HG02885 (cell line): Measurements from ENCODE around the gene RARG.

Source experiments
- ATAC-seq: cut with Tn5 transposase; IDR thresholded peaks from one replicate; pipeline ENCODE4 v1.9.1; 2021; ENCODE audit warnings: mild to moderate bottlenecking; ENCODE audit not compliant: unreplicated experiment, poor library complexity

RARG gene

GRCh38 chr12:53251477-53252348, 19.7 kb upstream of the RARG start:
- ATAC-seq, result peak; percentile 78

- no peak for ATAC-seq
Observed at GRCh38 chr12:53245286-53245685, 13.3 kb upstream of the RARG start.

DNA sequence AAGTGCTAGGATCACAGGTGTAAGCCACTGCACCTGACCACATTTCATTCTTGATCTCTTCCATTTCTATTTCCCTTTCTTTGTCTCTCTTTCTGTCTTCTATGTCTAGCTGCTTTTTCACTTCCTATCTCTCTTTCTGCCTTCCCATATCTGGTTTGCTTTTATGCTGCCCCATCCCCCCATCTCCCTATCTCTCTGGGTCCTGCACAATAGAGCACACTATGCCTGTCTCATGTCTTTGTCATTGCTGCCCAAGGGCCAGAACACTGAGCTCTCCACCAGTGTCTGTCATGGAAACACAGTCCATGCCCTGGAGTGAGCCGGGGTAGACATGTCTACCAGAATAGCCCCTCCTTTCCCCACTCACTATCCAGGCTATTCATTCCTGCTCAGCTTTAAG, 12.3 kb upstream of the RARG start:
- no peak for ATAC-seq

DNA sequence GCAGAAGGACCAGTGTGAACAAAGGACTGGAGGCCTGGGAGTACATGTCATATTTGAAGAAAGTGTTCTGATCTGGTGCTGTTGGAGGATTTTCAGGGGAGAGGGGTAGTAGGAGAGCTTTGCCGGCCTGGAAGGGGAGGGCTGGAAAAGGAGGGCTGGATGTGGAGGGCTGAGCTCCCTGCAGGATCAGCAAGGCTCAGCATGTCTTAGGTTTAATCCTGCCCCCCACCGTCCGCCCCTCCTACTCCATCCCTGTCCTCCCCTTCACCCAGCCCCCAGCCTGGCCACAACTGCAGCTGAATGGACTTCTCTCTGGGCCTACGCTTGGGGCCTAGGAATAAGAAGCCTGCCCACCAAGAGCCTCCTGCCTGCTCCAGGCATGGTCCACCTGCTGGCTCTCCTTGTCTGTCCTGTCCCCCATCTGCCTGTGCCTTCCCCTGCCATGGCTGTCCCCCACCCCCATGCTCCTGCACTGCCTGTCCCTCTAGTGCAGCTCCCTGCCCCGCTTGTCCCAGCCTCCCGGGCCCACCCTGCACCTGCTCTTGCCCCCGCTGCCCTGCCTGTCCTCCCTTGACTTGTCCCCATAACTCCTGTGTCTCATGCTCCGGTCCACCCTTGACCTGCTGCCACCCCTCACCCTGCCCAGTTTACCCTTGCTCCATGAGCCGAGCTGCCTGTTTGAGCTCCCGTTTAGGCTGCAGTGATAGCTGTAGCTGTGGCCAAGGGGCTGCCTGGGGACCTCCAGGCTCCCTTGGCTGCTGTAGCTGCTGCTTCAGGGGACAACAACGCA, 9.8 kb upstream of the RARG start:
- no peak for ATAC-seq

- no peak for ATAC-seq
Observed at GRCh38 chr12:53239643-53240258, 7.7 kb upstream of the RARG start.

DNA sequence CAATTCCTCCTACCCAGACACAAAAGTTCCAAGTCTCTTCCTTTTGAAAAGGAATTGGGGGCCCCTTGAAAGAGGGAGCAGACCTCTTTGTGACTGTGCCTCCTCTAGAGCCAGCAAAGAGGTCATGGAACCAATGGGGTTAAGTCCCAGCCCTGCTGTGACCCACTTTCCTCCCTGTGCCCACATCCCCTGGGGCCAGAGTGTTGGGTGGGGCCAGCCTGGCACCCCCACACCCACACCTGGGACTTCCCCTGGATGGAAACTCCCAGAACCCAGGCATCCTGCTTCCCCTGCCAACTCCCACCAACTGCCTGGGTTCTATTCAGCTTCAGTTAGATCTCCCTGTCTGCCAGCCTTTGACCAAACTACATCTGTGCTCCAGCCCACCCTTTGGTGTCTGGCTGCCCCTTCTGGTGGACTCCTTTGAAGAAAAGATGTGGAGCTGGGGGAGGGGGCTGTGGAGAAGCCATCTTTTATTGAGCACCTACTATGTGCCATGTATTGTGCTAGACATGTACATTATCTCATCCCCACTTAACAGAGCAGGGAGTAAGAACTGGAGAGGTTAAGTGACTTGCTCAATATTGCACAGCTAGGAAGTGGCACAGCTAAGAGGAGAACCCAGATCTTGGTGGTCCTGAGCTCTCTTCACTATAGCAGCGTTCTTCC, 4.6 kb upstream of the RARG start:
- no peak for ATAC-seq

DNA sequence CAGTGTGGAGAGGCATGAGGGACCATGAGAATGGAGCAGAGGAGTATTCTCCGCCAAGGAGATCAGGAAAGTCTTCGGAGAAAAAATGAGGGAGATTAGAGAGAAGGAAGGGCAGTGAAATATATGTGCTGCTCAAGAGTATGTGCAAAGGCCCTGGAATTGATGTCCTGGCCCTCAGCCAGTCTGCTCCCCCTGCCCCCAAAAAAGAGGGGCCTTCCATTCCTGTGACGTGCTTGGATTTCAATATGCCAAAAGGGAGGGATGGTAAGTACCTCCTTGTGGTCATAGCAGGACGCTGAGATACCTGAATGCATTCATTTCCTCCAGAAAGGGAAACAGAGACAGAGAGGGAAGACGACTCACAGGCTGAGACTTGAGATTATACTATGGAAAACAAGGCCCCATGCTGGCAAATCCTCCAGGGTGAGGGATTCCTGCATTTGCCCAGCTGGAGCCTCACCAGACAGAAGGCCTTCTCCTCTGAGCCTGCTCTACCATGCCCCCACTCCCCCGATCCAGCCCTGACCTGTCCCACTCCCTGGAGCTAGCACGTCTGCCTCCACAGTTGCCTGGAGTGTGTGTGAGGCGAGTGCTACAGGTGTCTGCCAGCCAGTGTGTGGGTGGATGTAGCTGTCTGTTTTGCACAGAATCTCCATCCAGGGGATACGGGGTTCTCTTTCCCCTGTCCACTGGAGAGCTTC, 3.9 kb upstream of the RARG start:
- no peak for ATAC-seq

GRCh38 chr12:53235164-53235563, 3.2 kb upstream of the RARG start:
- no peak for ATAC-seq

- no peak for ATAC-seq
Observed at GRCh38 chr12:53234271-53234914, 2.4 kb upstream of the RARG start.

- ATAC-seq, result no peak
Observed at GRCh38 chr12:53233671-53234121, 1.7 kb upstream of the RARG start.

GRCh38 chr12:53232646-53233461, 845 bp upstream of the RARG start:
- ATAC-seq, result no peak

DNA sequence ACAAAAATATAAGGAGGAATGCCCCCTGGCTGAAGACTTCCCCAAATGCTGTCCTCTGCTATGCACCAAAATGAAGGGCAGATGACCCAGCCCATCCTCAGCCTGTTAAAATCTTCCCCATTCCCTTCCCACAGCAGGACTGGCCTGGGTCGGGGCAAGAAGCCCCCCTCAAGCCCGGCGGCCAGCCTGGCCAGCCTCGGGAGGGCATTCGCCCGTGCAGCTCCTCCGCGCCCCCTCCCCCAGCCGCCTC, 413 bp downstream of the RARG start:
- no peak for ATAC-seq

DNA sequence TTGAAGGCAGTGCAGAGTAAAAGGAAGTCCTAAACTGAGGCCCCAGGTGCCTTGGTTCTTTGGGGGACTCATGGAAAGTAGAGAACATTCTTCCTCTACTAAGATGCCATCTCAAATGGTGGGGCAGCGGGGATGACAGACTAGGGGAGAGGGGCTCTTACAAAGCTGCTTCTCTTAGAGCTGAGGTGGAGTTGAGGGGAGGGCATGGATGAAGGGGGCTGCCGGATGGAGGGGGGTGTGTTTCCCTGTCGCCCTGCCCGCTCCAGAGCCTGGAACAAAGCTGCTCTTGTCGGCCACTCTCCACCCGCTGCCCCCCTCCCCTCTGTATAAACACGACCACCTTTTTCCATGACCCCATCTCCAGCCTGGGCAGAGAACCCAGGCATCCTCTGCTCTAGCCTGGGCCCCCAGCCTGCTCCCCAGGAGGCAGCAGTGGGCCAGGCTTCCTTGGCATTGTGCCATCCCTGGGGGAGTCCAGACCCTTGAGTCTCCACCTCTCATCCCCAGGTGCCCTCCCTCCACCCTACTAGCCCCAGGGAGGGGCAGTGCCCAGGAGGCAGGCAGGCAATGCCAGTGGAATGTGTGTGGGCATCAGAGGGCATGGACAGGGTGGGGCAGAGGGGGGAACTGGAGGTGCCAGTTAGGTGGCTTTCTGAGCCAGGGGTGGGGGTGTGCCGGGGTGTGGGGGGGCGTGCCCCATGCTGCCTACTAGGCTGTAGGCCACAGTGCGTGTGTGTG, 1.7 kb downstream of the RARG start:
- no peak for ATAC-seq

DNA sequence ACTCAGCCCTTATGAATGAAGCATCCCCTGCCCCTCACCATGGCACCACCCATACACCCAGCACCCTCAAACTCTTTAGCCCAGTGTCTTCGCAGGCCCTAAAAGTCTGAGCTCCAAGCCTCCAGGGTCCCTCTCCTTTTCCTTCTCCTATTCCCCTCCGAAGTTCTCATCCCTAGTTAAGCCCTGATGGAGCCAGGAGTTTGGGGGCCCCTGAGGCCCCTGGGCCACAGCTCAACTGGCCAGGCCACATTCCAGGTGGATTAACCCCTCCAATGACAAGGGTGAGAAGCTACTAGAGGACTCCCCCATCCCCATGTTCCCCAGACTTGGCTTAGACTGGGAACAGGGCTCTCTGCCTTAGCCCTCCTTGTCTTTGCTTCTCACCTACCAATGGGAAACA, 2.6 kb downstream of the RARG start:
- ATAC-seq, result no peak

GRCh38 chr12:53227836-53228235, 4.2 kb downstream of the RARG start:
- ATAC-seq, result no peak

GRCh38 chr12:53227341-53227740, 4.7 kb downstream of the RARG start:
- ATAC-seq, result no peak

GRCh38 chr12:53226815-53227214, 5.2 kb downstream of the RARG start:
- no peak for ATAC-seq
